ENCODE results near the gene RARG.
A peak's percentile ranks its signal among the peaks of the same experiment; 100 is the strongest.

Gene RARG

GRCh38 chr12:53195516-53196420 lies 36.2 kb downstream of the RARG start:
- no peaks in the 10 kb centered on the region for H3K9me3 Mint-ChIP-seq
- H3K27ac Mint-ChIP-seq = peak overlapping the region; percentile 24
- peaks cover 8% of the 10 kb centered on the region for H3K36me3 Mint-ChIP-seq
- peaks cover 42% of the 10 kb centered on the region for H3K4me1 Mint-ChIP-seq
- no peaks in the 10 kb centered on the region for H3K27me3 Mint-ChIP-seq
- no peak overlapping the region for H3K4me3 Mint-ChIP-seq

- peak overlapping the region; percentile 24 for H3K27ac Mint-ChIP-seq
- no peaks in the 10 kb centered on the region for H3K9me3 Mint-ChIP-seq
- no peak overlapping the region for H3K4me3 Mint-ChIP-seq
- H3K4me1 Mint-ChIP-seq = peaks cover 39% of the 10 kb centered on the region
- H3K36me3 Mint-ChIP-seq = peaks cover 6% of the 10 kb centered on the region
- H3K27me3 Mint-ChIP-seq = no peaks in the 10 kb centered on the region
Observed at GRCh38 chr12:53194973-53195372, 37.0 kb downstream of the RARG start.

GRCh38 chr12:53193985-53194716 lies 37.9 kb downstream of the RARG start:
- H3K27me3 Mint-ChIP-seq = no peaks in the 10 kb centered on the region
- H3K4me1 Mint-ChIP-seq = peaks cover 35% of the 10 kb centered on the region
- peaks cover 3% of the 10 kb centered on the region for H3K36me3 Mint-ChIP-seq
- H3K9me3 Mint-ChIP-seq = no peaks in the 10 kb centered on the region
- H3K4me3 Mint-ChIP-seq = no peak overlapping the region
- peak overlapping the region; percentile 94 for H3K27ac Mint-ChIP-seq

GRCh38 chr12:53193040-53193439 lies 39.0 kb downstream of the RARG start:
- Mint-ChIP-seq H3K4me1 (peaks cover 27% of the 10 kb centered on the region), H3K36me3 (peaks cover 3% of the 10 kb centered on the region), H3K27me3 (no peaks in the 10 kb centered on the region), H3K9me3 (no peaks in the 10 kb centered on the region), H3K4me3 (no peak overlapping the region), H3K27ac (peak overlapping the region; percentile 12)

- Mint-ChIP-seq H3K36me3 (peaks cover 3% of the 10 kb centered on the region), H3K4me1 (peaks cover 24% of the 10 kb centered on the region), H3K9me3 (no peaks in the 10 kb centered on the region), H3K27ac (peak overlapping the region; percentile 12), H3K27me3 (no peaks in the 10 kb centered on the region), H3K4me3 (no peak overlapping the region)
Observed at GRCh38 chr12:53192531-53193021, 39.4 kb downstream of the RARG start.

- Mint-ChIP-seq H3K4me3 (no peak overlapping the region), H3K27me3 (no peaks in the 10 kb centered on the region), H3K27ac (no peak overlapping the region), H3K36me3 (peaks cover 3% of the 10 kb centered on the region), H3K4me1 (peaks cover 20% of the 10 kb centered on the region), H3K9me3 (no peaks in the 10 kb centered on the region)
Observed at GRCh38 chr12:53191885-53192530, 40.0 kb downstream of the RARG start.

- H3K27ac Mint-ChIP-seq = no peak overlapping the region
- H3K27me3 Mint-ChIP-seq = no peaks in the 10 kb centered on the region
- peaks cover 13% of the 10 kb centered on the region for H3K4me1 Mint-ChIP-seq
- H3K36me3 Mint-ChIP-seq = peaks cover 3% of the 10 kb centered on the region
- no peaks in the 10 kb centered on the region for H3K9me3 Mint-ChIP-seq
- no peak overlapping the region for H3K4me3 Mint-ChIP-seq
Observed at GRCh38 chr12:53191096-53191884, 40.7 kb downstream of the RARG start.

GRCh38 chr12:53190108-53190729 lies 41.8 kb downstream of the RARG start:
- Mint-ChIP-seq H3K4me1 (peaks cover 22% of the 10 kb centered on the region), H3K27me3 (no peaks in the 10 kb centered on the region), H3K36me3 (peaks cover 3% of the 10 kb centered on the region), H3K9me3 (no peaks in the 10 kb centered on the region), H3K4me3 (no peak overlapping the region), H3K27ac (peak overlapping the region; percentile 84)

- Mint-ChIP-seq H3K36me3 (peaks cover 8% of the 10 kb centered on the region), H3K9me3 (no peaks in the 10 kb centered on the region), H3K4me1 (peaks cover 49% of the 10 kb centered on the region), H3K4me3 (no peak overlapping the region), H3K27me3 (no peaks in the 10 kb centered on the region), H3K27ac (no peak overlapping the region)
Observed at GRCh38 chr12:53187145-53187899, 44.7 kb downstream of the RARG start.

- peak overlapping the region; percentile 8 for H3K27ac Mint-ChIP-seq
- H3K4me1 Mint-ChIP-seq = peaks cover 55% of the 10 kb centered on the region
- H3K27me3 Mint-ChIP-seq = no peaks in the 10 kb centered on the region
- peaks cover 10% of the 10 kb centered on the region for H3K36me3 Mint-ChIP-seq
- no peak overlapping the region for H3K4me3 Mint-ChIP-seq
- no peaks in the 10 kb centered on the region for H3K9me3 Mint-ChIP-seq
Observed at GRCh38 chr12:53186745-53187144, 45.3 kb downstream of the RARG start.

GRCh38 chr12:53185582-53186153 lies 46.3 kb downstream of the RARG start:
- peak overlapping the region; percentile 73 for H3K27ac Mint-ChIP-seq
- H3K27me3 Mint-ChIP-seq = no peaks in the 10 kb centered on the region
- H3K36me3 Mint-ChIP-seq = peaks cover 14% of the 10 kb centered on the region
- H3K4me3 Mint-ChIP-seq = no peak overlapping the region
- H3K9me3 Mint-ChIP-seq = no peaks in the 10 kb centered on the region
- H3K4me1 Mint-ChIP-seq = peaks cover 58% of the 10 kb centered on the region

GRCh38 chr12:53184828-53185227 lies 47.2 kb downstream of the RARG start:
- Mint-ChIP-seq H3K27ac (peak overlapping the region; percentile 62), H3K9me3 (no peaks in the 10 kb centered on the region)

GRCh38 chr12:53182903-53183302 lies 49.1 kb downstream of the RARG start:
- Mint-ChIP-seq H3K4me1 (peaks cover 60% of the 10 kb centered on the region), H3K27ac (peak overlapping the region; percentile 2), H3K27me3 (no peaks in the 10 kb centered on the region), H3K4me3 (peak overlapping the region; percentile 99), H3K36me3 (peaks cover 14% of the 10 kb centered on the region), H3K9me3 (no peaks in the 10 kb centered on the region)

More at GRCh38 chr12:53184828-53185227, 47.2 kb downstream of the RARG start:
- H3K4me3 Mint-ChIP-seq = peak overlapping the region; percentile 42
- H3K36me3 Mint-ChIP-seq = peaks cover 14% of the 10 kb centered on the region
- no peaks in the 10 kb centered on the region for H3K27me3 Mint-ChIP-seq
- H3K4me1 Mint-ChIP-seq = peaks cover 56% of the 10 kb centered on the region

GRCh38 chr12:53181935-53182334 lies 50.1 kb downstream of the RARG start:
- Mint-ChIP-seq H3K9me3 (no peaks in the 10 kb centered on the region), H3K36me3 (peaks cover 14% of the 10 kb centered on the region), H3K27me3 (no peaks in the 10 kb centered on the region), H3K4me3 (peak overlapping the region; percentile 99), H3K27ac (peak overlapping the region; percentile 96), H3K4me1 (peaks cover 60% of the 10 kb centered on the region)

Measured in activated naive CD4-positive, alpha-beta T cell treated with anti-CD3 and anti-CD28 coated beads, Interleukin-2, amount 50 U/mL, for 24 hours (primary cell).